ENCODE measurements around the gene BCCIP. TPM values are rescaled to one million over a fixed set of nuclear protein-coding genes. Genes with fewer than 3 reads are reported as not detected.
A peak's percentile ranks its signal among the peaks of the same experiment; 100 is the strongest.

The BCCIP gene
- total and polyA plus RNA-seq, 2 of the 8 experiments (the other 6 are each of a cell fraction or from before 2014, with no cell fraction given), result 33.9 to 120 TPM

GRCh38 chr10:125783408-125783807 is 39.9 kb upstream of the BCCIP start:
- 92% methylated on average over 7 of the region's 7 CpGs; no CpG with 5 or more reads in 1 of the 2 experiments for WGBS, 2 experiments (ENCODE audit: extremely low coverage in 1 of 2, insufficient coverage in 1 of 2, insufficient read length in 1 of 2, insufficient replicate concordance in 2 of 2, low coverage in 1 of 2, low lambda C conversion rate in 2 of 2, missing lambda C conversion rate in 1 of 2)
- no peak overlapping the region for H3K4me2 ChIP-seq (ENCODE audit: insufficient read depth in 1 of 2, low read depth in 2 of 2, low read length in 2 of 2)
- no peaks in the 10 kb centered on the region for H3K79me2 ChIP-seq (ENCODE audit: control insufficient read depth in 1 of 2, insufficient read depth in 2 of 2, low read length in 2 of 2)
- ChIA-PET CTCF (ENCODE audit: partially characterized antibody) (interaction anchor here (0.9 to 1.4 kb wide), 2 partner anchors 12 to 31 kb away, joined by 4 read pairs; no protein-coding TSS in a partner anchor), POLR2A (ENCODE audit: partially characterized antibody) (interaction anchor here (1.4 to 1.7 kb wide), 3 partner anchors 9 to 14 kb away, joined by 4 to 5 read pairs (median 5); no protein-coding TSS in a partner anchor)
- no peak overlapping the region for H4K91ac ChIP-seq (replicated peaks; ENCODE audit: insufficient read length, low read length)
- no peak overlapping the region for H3K4me3 ChIP-seq (ENCODE audit: extremely low read depth in 1 of 4, insufficient read depth in 2 of 4, low read depth in 3 of 4, low read length in 4 of 4)
- DNase-seq (ENCODE audit: low read depth in 1 of 2, low spot score in 2 of 2), result no peak
- no peaks in the 10 kb centered on the region for H3K79me1 ChIP-seq (ENCODE audit: low read depth, low read length)
- H3K23ac ChIP-seq (ENCODE audit: insufficient read length), result no peak overlapping the region
- H2BK15ac ChIP-seq (ENCODE audit: low read length), result no peak overlapping the region
- H2BK20ac ChIP-seq (ENCODE audit: low read length), result no peak overlapping the region
- no peak overlapping the region for H2AK5ac ChIP-seq (ENCODE audit: low read depth, low read length)
- no peak overlapping the region for H2BK12ac ChIP-seq (ENCODE audit: low read depth, low read length)
- no peak overlapping the region for H3K56ac ChIP-seq (replicated peaks; ENCODE audit: insufficient read length, low read depth, low read length)
- no peak overlapping the region for H2BK5ac ChIP-seq (ENCODE audit: low read depth, low read length)
- no peak overlapping the region for H2AFZ ChIP-seq (ENCODE audit: low read length)
- peak overlapping the region; percentile 29 for H3K4ac ChIP-seq (replicated peaks; ENCODE audit: insufficient read length, low read depth, low read length)
- H4K20me1 ChIP-seq (replicated peaks in 1 of 2; ENCODE audit: control insufficient read depth in 1 of 2, insufficient read depth in 2 of 2, low read length in 2 of 2), result no peaks in the 10 kb centered on the region
- no peak overlapping the region for H3K27ac ChIP-seq (ENCODE audit: low read depth, low read length)
- no peak overlapping the region for H4K8ac ChIP-seq (ENCODE audit: extremely low read depth, insufficient read depth, low read length)
- no peaks in the 10 kb centered on the region for H3K4me1 ChIP-seq (replicated peaks in 1 of 4; ENCODE audit: control insufficient read depth in 3 of 4, insufficient read depth in 4 of 4, low read length in 3 of 4)
- H4K5ac ChIP-seq (ENCODE audit: insufficient read length, low read depth, low read length), result no peak overlapping the region
- no peak overlapping the region for H3K9ac ChIP-seq (replicated peaks in 1 of 4; ENCODE audit: extremely low read depth in 1 of 4, low read depth in 3 of 4, low read length in 3 of 4)
- H2BK120ac ChIP-seq (replicated peaks; ENCODE audit: low read depth, low read length), result no peak overlapping the region
- no peak overlapping the region for H3K18ac ChIP-seq (ENCODE audit: extremely low read depth, low read length)
- no peaks in the 10 kb centered on the region for H3K23me2 ChIP-seq (ENCODE audit: low read depth, low read length)
- no peaks in the 10 kb centered on the region; a peak in 1 of 8 replicates for H3K36me3 ChIP-seq (ENCODE audit: control insufficient read depth in 2 of 4, insufficient read depth in 4 of 4, low read length in 3 of 4)
- no peaks in the 10 kb centered on the region for H3K27me3 ChIP-seq (replicated peaks in 1 of 4; ENCODE audit: control insufficient read depth in 3 of 4, extremely low read depth in 1 of 4, insufficient read depth in 3 of 4, low read length in 3 of 4)
- H3K9me3 ChIP-seq (ENCODE audit: insufficient read depth in 2 of 2, low read depth in 1 of 2, low read length in 1 of 2), result no peaks in the 10 kb centered on the region
- no peak for FAIRE-seq
- H3K14ac ChIP-seq (ENCODE audit: insufficient read length), result no peak overlapping the region
- TF ChIP-seq SIX5 (IDR thresholded peaks at IDR 0.05; ENCODE audit: low read depth, low read length), result no peak
- TF ChIP-seq JUN (IDR thresholded peaks at IDR 0.05; ENCODE audit: low read depth, low read length), result no peak
- TF ChIP-seq TAF7 (optimal IDR thresholded peaks at IDR 0.05; ENCODE audit: borderline replicate concordance, low read depth, low read length), result no peak
- TF ChIP-seq NRF1 (IDR thresholded peaks at IDR 0.05; ENCODE audit: low read depth, low read length), result no peak
- no peak for TF ChIP-seq CEBPB (IDR thresholded peaks at IDR 0.05; ENCODE audit: low read depth, low read length)
- TF ChIP-seq RXRA (IDR thresholded peaks at IDR 0.05; ENCODE audit: insufficient read depth, low read depth, low read length), result no peak
- no peak for TF ChIP-seq TBP (IDR thresholded peaks at IDR 0.05; ENCODE audit: low read depth, low read length)
- no peak for TF ChIP-seq RFX5 (IDR thresholded peaks at IDR 0.05; ENCODE audit: borderline replicate concordance, low read depth, low read length)
- no peak for TF ChIP-seq POLR2AphosphoS5 (IDR thresholded peaks at IDR 0.05; ENCODE audit: low read depth, low read length)
- TF ChIP-seq HDAC2 (IDR thresholded peaks at IDR 0.05; ENCODE audit: borderline replicate concordance in 1 of 2, low read depth in 2 of 2, low read length in 2 of 2), result no peak
- TF ChIP-seq, protein P1, sequence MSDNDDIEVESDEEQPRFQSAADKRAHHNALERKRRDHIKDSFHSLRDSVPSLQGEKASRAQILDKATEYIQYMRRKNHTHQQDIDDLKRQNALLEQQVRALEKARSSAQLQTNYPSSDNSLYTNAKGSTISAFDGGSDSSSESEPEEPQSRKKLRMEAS (IDR thresholded peaks at IDR 0.05), result no peak

Data from H1 (cell line).